Stimulated activated CD4-positive, alpha-beta T cell treated with anti-CD3 and anti-CD28 coated beads, Interleukin-12 subunit alpha, Interleukin-12 subunit beta, amount 100 ng/mL, for 4 hours (primary cell): ENCODE data around the gene ZMYND8.

Experiments
- DNase-seq: peaks from one replicate; pipeline ENCODE4 v3.0.0-alpha.2; 2020

The ZMYND8 gene

DNA sequence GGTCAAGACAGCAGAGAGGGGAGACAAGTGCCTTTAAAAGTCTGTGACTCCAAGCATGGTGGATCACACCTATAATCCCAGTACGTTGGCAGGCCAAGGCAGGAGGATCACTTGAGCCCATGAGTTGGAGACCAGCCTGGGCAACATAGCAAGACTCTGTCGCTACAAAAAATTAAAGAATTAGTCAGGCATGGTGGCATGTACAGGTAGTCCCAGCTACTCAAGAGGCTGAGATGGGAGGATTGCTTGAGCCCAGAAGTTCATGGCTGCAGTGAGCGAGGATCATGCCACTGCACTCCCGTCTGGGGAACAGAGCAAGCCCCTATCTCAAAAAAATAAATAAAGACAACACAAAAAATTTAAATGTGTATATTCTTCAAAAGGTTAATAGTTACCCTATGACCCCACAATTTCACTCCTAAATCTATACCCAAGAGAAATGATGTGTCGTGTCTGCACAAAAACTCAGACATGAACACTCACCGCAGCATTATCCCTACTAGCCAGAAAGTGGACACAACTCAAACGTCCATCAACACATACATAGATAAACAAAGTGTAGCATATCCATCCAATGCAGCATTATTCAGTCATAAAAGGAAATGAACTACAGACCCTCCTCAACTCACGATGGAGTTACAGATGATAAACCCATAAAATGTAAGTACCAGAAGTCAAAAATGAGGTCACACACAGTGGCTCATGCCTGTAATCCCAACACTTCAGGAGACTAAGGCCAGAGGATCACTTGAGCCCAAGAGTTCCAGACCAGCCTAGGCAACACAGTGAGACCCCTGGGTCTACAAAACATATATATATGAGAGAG lies 23.9 kb downstream of the ZMYND8 start:
- no peak for DNase-seq

DNA sequence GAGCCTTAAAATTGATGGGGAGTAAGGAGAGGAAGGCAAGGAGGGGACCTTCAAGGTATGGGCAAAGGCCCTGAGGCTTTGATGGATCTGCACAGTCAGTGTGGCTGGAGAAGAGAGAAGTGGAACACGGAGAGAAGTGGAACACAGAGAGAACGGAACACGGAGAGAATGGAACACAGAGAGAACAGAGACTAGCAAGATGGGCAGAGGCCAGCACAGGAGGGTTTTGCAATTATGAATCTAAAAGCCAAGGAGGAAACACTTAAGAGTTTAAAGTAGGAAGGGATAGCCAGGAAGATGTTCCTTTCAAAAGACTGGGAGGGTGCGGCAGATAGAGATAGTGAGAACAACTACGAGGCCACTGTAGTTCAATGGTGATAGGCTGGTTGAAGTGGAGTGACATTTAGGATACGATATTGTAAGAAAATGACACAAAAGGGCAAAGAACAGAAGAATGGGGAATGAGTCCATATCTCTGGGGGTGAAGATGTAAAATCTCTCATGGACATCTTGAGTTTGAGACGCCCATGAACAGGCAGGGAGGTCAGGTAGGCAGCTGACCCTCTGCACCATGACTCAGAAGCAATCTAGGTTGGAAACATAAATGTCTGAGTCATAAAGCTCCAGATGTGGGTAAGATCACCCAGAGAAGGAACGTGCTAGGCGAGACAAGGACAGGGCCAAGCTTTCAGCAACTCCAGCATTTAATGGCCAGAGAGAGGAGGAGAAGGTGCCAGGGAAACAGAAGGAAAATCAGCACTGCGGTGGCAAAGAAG lies 25.4 kb downstream of the ZMYND8 start:
- DNase-seq = no peak

DNA sequence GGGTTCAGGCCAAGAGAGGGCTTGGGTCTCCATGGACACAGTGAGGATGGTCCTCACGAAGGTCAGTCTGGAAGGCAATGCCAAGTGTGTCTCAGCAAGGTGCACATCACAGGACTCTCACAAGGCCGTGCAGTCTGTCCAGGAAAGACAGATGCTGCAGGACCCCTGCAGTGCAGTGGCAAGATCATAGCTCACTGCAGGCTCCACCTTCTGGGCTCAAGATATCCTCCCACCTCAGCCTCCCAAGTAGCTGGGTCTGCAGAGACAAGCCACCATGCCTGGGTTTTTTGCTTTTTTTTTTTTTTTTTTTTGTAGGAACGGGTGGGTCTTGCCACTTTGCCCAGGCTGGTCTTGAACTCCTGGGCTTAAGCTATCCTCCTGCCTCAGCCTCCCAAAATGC lies 26.4 kb downstream of the ZMYND8 start:
- DNase-seq = no peak

DNA sequence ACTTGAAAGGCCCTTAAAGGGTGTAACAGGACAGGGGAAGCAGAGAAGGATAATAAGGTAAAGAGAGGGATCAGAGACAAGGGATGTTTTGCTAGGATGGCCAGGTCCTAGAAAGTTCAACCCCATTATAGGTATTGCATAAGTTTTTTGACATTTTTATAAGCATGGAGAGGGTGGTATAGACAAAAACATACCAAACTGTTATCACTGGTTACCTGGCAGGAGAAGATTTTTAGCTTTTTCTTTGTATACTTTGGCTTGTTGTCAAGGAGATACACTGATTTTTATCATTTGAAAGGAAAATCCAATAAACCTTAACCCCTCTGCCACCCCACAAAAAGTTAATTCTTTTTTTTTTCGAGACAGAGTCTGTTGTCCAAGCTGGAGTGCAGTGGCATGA lies 28.4 kb downstream of the ZMYND8 start:
- no peak for DNase-seq

DNA sequence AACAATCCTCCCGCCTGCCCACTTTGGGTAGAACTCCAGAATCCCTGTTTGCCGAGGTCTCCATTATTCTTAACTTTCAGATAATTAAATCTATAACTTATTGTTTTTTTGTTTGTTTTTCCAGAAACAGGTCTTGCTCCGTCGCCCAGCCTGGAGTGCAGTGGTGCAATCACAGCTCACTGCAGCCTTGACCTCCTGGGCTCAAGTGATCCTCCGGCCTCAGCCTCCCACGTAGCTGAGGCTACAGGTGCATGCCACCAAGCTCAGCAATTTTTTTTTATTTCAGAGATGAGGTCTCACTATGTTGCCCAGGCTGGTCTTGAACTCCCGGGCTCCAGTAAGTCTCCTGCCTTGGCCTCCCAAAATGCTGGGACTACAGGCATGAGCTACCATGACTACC lies 28.8 kb downstream of the ZMYND8 start:
- DNase-seq = no peak

DNA sequence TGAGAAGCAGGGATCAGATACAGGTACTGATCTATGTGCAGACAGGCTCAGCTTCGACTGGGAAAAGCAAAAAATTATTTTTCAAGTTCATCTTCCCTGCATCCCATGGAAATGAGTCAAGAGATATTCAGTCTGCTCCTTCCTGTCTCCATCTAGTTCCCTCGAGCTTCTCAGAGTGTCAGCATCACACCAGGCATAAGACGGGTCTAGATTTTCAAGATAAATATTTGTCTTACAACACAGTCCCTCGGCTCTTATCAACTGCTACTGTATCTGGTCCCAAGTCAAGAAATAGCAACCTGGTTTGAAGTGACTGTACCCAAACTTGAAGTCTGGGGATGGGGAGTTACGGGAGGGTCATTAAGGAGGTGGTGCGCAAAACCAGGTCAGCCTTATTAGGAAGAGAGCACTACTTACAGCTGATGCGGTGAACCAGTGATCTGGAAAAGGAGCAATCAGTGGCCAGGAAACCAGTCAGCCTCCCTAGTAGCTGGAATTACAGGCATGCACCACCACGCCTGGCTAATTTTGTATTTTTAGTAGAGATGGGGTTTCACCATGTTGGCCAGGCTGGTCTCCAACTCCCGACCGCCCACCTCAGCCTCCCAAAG lies 29.7 kb downstream of the ZMYND8 start:
- no peak for DNase-seq

DNA sequence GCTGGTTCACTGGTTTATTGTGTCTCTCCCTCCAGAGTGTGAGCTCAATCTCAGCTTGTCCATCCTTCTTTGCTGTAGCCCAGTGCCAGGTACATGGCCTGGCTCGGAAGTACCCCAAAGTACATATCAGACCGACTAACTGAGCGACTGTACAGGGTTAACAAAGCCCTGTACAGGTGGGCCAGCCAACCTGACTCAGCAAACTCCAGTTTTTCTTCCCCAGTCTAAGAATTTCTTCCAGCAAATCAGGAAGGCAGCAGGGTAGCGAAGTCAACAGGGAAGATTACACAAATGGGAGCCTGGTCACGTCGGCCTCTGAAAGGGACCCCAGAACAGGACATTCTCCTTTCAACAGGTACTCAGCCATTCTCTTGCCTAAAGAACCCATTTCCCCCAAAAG lies 31.3 kb downstream of the ZMYND8 start:
- no peak for DNase-seq

DNA sequence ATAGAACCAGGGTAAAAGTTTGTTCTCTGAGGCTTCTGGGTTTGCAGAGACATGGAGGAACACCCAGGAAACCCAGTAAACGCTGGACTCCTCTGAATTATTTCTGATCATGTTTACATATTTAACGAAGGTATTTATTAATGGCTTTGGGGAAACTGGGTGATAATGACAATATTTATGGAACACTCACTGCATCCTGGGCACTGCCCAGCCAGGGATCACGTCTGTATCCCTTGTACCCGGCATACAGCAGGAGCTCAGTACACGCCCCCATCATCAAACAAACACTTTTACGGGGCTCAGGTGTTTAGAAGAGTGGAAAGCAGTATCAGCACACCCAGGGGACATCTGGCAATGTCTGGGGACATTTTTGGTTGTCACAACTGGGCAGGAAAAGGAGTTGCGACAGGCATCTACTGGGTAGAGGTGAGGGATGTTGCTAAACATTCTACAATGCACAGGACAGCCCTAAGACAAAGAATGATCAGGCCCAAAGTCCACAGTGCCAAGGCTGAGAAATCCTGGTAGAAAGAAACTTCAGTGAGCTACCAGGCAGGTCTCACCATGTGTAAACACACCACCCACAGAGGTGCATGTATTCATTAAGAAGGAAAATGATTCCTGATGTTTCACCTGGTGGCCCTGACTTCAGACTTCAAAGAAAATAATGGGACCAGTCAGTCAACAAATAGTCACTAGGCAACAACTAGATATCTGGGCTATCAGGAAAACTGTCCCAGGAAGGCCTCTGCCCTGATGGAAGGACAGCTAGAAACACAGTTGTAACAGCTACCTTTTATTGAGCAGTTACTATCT lies 35.3 kb downstream of the ZMYND8 start:
- no peak for DNase-seq

DNA sequence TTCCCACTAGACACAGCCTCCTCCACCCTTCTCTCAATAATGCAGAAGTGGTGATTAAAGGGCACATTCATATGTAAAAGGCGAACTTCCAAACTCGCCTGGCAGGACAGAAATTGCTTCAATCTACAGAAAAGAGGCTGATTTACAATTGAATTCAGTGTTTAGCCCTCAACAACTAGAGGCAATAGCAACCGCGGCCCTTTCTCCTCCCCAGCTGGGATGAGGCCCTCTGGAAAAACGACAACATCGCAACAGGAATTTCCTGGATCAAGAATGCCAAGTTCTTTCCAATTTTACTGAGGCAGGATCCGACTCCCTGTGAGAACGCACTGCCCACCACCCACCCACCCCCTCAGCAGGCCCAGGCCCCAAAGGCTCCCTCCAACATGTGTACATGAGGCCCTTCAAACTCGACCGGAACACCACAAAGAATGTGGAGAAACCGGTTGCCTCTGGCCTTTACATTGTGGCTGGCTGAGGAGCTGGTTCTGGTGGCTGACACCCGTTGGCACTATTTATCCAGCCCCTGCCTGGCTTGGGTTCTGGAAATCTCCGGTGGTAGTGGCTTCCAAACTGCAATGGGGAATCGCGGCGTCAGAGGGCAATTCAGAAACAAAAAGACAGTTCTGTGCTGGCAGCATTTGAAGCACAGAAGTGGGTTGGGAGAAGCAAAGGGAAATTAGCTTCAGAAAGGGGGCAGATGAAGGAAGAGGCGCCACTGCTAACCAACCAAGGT lies 36.8 kb downstream of the ZMYND8 start:
- DNase-seq = no peak

DNA sequence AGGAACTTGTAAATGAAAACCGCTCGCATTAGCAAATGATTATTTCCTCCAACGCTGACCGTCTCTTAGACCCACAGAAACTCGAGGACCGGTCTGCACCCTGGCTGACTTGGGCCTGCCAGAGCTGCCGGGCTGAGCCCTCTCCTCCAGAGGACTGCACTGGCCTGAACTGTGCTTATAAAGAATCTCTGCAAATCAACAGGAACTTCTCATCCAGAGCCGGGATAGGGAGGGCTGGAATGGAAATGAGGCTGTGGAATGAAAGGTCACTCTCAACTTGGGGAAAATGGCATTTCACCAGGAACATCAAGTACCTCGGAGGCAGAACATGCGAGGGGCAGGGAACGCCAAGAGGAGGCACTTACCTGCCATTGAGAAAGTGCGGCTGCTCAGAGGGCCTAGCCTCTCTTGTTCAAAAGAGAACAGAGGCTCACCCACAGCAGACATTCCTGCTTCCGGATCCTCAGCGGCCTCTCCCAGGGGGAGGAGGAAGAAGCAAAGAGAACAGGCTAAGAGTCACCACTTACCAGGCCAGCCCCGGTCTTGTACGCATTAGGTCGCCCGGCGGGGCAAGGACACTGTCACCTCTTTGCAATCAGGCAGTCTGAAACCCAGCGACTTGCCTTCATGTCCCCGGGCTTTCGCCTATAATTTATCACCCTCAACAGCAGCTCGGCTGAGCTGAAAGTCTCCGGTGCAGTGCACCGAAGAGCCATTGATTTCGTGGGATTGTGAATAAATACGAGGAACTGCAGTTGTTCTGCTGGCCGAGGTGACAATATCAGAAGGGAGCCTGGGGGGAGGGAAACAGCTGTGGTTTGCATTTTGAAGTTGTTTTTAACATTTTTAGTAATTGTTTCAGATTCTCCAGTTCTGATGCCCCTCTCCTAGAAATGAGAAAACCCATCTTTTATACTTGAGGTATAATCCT lies 37.6 kb downstream of the ZMYND8 start:
- no peak for DNase-seq

DNA sequence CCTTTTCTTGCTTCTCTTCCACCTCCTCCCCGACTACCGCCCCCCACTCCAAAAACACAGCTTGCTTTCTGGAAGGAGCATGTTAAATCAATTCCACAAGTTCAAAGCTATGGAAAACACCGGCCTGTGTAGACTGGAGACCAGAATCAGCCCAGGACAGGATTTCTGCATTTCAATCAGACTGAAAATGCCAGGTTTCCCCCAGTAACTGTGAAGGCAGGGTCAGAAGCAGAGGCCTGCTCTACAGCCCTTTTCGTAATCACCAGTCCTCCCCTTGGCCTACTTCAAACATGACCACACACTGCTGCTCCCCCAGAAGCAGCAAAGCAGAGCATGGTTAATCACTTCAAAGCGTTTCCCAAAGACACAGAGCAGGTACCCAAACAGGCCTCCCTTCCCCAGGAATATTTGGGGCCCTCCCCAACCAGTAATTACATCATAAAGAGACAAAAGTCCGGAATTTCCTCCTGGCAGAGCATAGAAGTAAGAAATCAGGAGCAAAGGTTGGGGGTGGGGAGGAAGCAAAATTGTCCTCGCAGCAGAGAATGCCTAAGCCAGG lies 38.4 kb downstream of the ZMYND8 start:
- DNase-seq = no peak

DNA sequence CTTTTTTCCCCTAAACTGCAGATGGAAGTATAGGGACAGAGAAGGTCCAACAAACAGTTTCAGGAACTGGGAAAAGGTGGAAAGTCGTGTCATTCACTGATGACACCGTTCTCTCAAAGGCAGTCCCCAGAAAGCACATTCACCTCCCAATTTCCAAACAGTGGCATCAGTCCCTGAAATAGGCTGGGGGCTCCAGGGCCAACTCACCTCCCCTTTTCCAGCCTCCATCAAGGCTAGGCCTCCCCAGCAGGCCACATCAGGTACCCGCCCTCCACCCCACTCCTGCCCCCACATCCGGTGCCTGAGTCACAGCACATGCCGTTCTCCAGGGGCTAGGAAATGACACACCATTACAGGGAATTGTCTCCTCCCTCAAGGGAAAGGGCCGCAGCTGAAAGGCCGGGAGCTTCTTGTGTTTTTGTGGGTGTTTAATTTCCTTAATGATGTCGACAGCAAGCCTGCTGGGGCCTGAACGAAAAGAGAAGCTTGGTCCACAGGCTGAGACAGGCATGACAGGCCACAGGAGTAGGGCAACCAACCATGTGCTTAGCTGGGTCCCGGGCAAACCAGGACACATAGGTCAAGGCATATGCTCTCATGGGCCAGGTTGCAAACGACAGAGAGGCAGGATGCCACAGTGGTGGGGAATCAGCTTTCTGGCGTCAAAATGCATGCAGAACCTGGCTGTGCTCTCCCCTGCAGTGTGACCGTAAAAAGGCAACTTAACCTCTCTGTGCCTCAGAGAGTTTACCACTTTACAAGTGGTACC lies 39.2 kb downstream of the ZMYND8 start:
- peak; percentile 58 for DNase-seq

DNA sequence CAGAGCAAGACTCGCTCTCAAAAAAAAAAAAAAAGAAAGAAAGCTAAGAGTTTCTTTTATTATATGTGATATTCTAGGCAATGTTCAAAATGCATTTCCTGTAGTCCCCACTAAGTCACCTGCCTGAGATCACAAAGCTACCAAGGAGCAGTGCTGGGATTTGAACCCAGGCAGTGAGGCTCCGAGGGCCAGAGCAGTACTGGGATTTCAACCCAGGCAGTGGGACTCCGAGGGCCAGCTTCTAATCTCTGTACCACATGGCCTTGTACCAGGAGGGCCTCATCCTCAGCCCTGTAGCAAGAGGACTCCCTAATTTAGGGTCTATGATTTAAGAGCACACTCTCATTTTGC lies 39.7 kb downstream of the ZMYND8 start:
- DNase-seq = no peak

DNA sequence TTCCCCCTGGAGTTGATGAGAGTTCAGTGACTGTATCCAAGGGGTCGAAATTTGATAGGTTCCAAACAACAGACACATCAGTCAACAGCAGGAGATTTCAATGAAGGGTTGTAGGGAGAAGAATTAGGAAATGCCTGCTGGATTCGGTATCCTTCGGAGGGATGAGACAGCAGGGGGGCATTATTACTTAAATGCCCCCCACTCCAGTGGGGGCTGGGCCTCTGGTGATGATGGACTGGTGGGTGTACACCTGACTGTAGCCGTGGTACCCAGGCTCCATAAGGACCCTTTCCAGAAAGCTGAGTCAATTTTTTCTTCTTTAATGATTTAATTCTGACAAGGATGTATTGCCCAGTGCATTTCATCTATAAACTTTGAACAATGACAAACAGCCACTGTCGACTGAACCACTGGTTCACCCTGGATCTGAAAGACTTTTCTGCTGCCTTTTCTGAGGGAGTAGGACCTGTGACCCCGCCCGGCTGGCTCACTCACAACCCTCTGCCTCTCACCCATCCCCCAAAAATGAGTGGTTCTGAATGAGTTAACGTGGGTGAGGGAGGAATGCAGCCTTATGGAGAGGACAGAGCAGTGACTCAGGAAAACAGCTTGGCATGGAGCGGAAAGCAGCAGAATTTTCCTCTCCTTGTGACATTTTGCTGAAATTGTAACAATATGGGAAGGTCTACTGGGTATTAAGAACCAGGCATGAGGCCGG lies 41.0 kb downstream of the ZMYND8 start:
- no peak for DNase-seq

DNA sequence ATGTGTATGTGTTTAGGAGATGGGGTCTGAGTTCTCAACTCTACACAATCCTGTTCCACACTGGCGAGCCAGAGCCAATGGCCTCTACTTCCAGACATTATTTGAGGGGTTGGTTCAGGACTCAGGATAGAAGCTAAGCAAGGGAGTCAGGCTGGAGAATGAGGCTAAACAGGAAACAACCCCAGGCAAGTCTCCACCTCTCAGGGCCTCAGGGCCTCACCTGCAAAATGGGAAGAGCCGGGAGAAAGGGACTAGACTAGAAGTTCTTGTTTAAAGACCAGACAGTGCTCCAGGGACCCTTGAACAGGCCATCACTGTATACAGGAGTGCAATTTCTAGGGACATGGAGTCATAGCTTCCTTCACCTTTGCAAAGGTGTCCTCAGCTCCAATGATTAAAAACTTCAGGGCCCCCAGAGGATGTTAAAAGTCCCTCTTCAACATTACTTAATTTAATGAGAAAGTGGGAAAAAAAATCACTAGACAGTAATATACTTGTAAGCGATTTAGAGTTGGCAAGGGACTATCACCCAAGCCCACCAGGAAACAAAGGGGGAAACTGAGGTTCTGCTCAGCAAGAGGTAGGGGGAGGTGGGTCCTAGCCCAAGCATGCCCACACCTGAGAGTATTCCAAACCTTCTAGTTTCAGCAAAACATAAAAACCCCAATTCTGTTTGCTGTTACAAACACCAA lies 41.7 kb downstream of the ZMYND8 start:
- DNase-seq = no peak

DNA sequence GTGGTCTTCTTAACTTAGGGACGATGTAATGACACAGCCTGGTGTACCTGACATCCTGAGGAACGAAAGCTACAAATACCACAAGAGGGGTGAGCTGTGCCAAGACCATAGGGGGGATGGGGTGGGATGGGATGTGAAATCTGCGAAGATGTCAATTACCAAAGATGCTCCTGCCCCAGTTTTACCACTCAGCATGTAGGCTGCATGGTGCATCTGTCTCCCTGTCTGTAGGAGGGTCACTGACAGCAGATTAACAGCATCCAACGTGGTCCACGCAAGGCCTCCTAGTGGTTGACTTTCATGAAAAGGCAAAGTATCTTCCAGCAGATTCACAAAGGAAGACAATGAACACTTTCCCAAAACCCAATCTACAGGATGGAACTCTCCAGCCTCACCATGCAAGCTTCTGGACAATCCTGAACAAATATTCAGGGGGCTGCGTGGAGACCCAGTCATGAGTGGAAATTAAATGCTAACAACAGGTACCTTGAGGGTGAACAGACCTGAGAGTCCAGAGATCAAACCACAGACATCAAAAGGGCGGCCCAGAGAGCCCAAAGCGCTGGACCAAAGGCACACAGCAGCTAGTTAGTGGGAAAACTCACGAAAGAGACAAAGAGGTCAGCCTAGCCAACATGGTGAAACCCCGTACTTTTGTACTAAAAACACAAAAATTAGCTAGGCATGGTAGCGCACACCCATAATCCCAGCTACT lies 44.4 kb downstream of the ZMYND8 start:
- no peak for DNase-seq

DNA sequence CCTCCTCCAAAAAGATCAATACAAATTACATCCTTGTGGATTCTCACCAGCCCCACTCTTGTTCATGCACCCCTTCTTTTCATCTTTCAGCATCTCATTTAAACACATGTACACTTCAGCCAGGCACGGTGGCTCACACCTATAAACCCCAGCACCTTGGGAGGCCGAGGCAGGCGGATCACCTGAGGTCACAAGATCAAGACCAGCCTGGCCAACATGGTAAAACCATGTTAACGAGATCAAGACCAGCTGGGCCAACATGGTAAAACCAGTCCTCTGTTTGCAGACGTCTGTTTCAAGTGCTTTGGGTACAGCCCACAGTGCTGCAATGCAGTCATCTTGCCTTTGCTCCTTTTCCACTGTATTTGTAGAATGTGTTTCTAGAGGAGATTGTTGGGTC lies 45.3 kb downstream of the ZMYND8 start:
- no peak for DNase-seq

DNA sequence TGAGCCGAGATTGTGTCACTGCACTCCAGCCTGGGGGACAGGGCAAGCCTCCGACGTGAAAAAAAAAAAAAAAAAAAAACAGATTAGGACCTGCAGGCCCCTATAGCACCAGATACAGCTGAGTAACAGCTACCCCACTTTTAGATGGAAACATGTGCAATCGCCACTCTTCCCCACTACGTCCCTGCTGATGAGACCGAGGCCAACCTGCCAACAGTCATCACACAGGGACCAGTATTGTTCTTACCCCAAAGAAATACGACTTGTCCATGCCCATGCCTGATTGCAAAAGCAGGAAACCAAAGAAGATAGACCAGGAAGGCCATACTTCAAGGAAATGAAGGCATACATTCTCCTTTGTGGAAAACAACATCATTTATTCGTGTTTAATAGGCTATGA lies 45.8 kb downstream of the ZMYND8 start:
- DNase-seq = no peak
